Measurements from ENCODE around the gene QPRT.

DNA sequence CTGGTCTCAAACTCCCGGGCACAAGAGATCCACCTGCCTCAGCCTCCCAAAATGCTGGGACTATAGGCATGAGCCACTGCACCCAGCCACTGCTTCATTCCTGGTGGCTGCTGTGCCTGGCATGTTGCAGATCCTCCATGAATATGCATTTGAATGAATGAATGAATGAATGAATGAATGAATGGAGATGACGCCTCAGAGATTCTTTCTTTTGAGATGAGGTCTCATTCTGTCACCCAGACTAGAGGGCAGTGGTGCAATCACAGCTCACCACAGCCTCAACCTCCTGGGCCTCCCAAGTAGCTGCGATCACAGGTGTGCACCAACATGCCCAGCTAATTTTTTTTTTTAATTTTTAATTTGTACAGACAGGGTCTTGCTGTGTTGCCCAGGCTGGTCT lies 10.7 kb upstream of the QPRT start:
- TF ChIP-seq, protein P1, sequence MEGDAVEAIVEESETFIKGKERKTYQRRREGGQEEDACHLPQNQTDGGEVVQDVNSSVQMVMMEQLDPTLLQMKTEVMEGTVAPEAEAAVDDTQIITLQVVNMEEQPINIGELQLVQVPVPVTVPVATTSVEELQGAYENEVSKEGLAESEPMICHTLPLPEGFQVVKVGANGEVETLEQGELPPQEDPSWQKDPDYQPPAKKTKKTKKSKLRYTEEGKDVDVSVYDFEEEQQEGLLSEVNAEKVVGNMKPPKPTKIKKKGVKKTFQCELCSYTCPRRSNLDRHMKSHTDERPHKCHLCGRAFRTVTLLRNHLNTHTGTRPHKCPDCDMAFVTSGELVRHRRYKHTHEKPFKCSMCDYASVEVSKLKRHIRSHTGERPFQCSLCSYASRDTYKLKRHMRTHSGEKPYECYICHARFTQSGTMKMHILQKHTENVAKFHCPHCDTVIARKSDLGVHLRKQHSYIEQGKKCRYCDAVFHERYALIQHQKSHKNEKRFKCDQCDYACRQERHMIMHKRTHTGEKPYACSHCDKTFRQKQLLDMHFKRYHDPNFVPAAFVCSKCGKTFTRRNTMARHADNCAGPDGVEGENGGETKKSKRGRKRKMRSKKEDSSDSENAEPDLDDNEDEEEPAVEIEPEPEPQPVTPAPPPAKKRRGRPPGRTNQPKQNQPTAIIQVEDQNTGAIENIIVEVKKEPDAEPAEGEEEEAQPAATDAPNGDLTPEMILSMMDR (IDR thresholded peaks at IDR 0.05): no peak
- TF ChIP-seq POLR2AphosphoS5 (IDR thresholded peaks at IDR 0.05): no peak
